ENCODE data around the gene TAC4.

TAC4 gene

DNA sequence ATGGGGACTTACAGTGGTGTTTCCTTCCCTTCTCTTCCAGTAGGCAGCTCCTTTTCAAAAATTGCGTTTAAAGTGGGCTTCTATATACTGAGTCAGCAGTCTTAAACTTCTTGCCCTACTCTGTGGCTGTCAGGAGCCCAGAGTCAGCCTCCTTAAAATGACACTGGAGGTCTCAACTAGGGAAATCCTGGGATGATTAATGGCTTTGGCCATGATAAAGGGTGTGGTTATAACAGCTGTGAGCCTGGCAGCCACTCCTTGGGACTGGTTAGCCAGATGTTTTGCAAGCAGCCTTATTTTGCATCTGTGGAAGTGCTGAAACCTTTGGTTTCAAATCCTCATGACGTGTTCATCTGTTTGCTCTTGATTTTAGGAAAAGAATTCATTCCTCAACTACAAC, 25.0 kb downstream of the TAC4 start:
- DNase-seq (ENCODE audit: insufficient read length, low spot score) (no peak), FAIRE-seq (no peak)
- TF ChIP-seq, protein P1, sequence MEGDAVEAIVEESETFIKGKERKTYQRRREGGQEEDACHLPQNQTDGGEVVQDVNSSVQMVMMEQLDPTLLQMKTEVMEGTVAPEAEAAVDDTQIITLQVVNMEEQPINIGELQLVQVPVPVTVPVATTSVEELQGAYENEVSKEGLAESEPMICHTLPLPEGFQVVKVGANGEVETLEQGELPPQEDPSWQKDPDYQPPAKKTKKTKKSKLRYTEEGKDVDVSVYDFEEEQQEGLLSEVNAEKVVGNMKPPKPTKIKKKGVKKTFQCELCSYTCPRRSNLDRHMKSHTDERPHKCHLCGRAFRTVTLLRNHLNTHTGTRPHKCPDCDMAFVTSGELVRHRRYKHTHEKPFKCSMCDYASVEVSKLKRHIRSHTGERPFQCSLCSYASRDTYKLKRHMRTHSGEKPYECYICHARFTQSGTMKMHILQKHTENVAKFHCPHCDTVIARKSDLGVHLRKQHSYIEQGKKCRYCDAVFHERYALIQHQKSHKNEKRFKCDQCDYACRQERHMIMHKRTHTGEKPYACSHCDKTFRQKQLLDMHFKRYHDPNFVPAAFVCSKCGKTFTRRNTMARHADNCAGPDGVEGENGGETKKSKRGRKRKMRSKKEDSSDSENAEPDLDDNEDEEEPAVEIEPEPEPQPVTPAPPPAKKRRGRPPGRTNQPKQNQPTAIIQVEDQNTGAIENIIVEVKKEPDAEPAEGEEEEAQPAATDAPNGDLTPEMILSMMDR (IDR thresholded peaks at IDR 0.05; ENCODE audit: insufficient read depth, missing control alignments), result no peak

DNA sequence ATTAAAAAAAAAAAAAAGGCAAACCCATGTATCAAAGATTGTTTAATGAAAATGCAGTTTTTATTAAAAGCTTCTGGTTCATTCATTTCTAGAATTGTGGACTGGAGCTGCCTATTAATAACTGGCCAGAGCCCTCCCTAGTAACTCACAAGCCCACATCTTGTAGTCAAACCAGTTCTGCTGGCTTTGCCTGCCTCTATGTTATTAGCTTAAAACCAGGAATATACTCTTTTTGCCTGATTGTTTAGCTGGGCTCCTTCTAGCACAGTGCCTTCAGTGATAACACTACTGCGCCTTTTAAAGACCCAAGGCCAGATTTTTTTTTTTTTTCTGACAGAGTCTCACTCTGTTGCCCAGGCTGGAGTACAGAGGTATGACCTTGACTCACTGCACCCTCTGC, 26.0 kb downstream of the TAC4 start:
- FAIRE-seq (no peak), DNase-seq (ENCODE audit: insufficient read length, low spot score) (no peak)
- TF ChIP-seq, protein P1 (IDR thresholded peaks at IDR 0.05; ENCODE audit: insufficient read depth, missing control alignments), result no peak

DNA sequence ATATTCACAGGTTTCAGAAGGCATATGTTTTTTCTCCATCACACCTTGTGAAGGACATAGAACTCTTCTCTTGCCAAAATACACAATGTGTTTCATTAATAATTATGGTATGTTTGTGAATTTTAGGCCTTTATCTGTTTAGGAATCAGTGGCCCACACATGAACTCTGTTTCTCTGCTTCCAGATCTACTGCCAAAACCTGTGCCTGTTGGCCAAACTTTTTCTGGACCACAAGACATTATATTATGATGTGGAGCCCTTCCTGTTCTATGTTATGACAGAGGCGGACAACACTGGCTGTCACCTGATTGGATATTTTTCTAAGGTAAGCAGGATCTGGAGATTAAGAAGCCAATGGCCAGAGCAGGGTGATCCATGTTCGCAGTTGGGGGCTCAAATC, 26.4 kb downstream of the TAC4 start:
- no peak for FAIRE-seq
- DNase-seq (ENCODE audit: insufficient read length, low spot score), result no peak
- TF ChIP-seq, protein P1 (IDR thresholded peaks at IDR 0.05; ENCODE audit: insufficient read depth, missing control alignments), result no peak

DNA sequence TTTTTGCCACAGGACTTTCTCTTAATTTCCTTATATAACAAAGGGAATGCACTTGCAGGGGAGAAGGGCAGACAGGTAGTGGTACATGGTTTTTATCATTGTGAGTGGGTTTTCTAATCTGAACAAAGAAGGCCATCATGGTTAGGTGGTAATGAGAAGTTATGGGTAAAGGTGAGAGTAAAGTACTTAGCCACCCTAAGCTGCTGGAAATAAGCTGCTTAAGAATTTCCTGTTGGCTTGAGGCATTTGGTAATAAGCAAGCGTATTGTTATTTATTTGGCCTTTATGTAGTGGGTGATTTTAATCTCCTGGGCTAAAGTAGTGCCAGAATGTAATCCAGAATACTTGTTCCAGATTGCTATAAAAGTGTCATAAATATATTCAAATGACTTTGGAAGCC, 27.1 kb downstream of the TAC4 start:
- peak; percentile 94 for FAIRE-seq
- TF ChIP-seq, protein P1 (IDR thresholded peaks at IDR 0.05; ENCODE audit: insufficient read depth, missing control alignments), result no peak
- no peak for DNase-seq (ENCODE audit: insufficient read length, low spot score)

DNA sequence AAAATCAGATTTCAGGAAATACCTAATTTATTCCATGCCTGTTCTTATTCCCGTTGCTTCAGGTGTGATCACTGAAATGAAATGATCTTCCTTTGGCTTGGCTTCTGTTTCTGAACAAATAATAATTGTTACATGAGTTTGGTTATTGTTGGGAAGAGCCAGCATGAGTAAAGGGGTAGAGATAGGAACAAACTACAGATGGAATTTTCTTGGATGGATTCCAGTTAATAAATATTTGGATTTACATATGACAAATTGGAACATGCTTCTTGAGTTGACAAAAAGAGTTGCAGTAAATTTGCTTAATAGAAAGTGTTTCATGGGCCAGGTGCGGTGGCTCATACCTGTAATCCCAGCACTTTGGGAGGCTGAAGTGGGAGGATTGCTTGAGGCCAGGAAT, 28.2 kb downstream of the TAC4 start:
- DNase-seq (ENCODE audit: insufficient read length, low spot score) (no peak), FAIRE-seq (no peak)
- TF ChIP-seq, protein P1 (IDR thresholded peaks at IDR 0.05; ENCODE audit: insufficient read depth, missing control alignments), result no peak

DNA sequence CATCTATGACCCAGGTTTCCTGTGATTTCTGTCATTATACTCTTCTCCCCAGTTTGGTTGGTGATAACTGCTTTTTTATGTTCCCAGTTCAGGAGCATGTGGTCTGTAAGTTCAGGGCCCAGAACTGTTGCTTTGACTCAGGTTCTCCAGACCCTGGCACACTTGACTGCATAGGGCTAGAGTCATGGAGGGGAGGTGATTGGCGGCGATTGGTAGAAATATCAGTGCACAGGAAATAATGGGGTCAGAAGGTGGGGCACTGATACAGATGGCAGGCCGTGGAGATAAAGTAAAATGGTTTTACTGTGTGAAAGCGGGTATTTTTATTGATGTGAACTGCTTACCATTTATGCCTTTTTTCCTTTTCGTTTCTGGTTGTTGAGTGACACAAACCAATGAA, 28.7 kb downstream of the TAC4 start:
- FAIRE-seq, result no peak
- TF ChIP-seq, protein P1 (IDR thresholded peaks at IDR 0.05; ENCODE audit: insufficient read depth, missing control alignments), result no peak
- no peak for DNase-seq (ENCODE audit: insufficient read length, low spot score)

DNA sequence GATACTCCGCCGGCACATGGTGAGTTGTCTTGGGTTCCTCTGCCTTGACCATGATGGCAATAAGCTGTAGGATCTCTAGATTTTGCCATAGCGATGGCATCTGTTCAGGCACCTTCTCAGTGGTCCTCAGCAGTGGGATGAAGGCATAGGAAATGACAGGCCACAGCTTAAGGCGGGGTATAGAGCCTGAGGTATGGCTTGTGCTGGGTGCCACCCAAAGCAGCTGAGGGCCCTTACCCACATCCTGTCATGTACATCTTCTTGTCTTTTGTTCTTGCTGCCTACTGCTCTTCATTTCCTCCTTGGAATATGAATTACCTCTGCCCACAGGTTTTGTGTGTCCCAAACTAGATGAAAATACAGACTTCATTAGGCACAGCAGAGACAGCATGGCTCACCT, 29.9 kb downstream of the TAC4 start:
- DNase-seq (ENCODE audit: insufficient read length, low spot score), result no peak
- TF ChIP-seq, protein P1 (IDR thresholded peaks at IDR 0.05; ENCODE audit: insufficient read depth, missing control alignments), result no peak
- FAIRE-seq, result no peak

Data from D721Med (cell line).